GM23338 (cell line): Measurements from ENCODE around the gene DHDDS. TPM values are rescaled to one million over a fixed set of nuclear protein-coding genes. Genes with fewer than 3 reads are reported as not detected.

Source experiments
- ATAC-seq: fragments of 200-7000 bp; cut with Tn5 transposase; 3 replicates; pipeline ENCODE4 v1.9.1; 2020
- DNase-seq: peaks from one replicate; pipeline ENCODE4 v3.0.0-alpha.2; 2015; ENCODE audit warnings: low spot score
- H2AFZ ChIP-seq: fragments of 200-600 bp; sonication (generic); 2 replicates; pipeline ENCODE4 v1.8.0; 2016; ENCODE audit warnings: antibody characterized with exemption, mild to moderate bottlenecking, moderate library complexity
- H3F3A ChIP-seq: fragments of 200-600 bp; sonication (generic); replicated peaks from 2 replicates; pipeline ENCODE4 v1.8.0; 2017; ENCODE audit warnings: antibody characterized with exemption, mixed run types, low read depth
- H3K27ac ChIP-seq: fragments of 200-600 bp; sonication (generic); 2 replicates; pipeline ENCODE4 v1.6.1; 2016; ENCODE audit warnings: low read depth
- H3K27me3 ChIP-seq: fragments of 200-600 bp; sonication (generic); 2 replicates; pipeline ENCODE4 v1.8.0; 2016; ENCODE audit warnings: mild to moderate bottlenecking, mixed run types, moderate library complexity; ENCODE audit not compliant: insufficient read depth
- H3K36me3 ChIP-seq: fragments of 200-600 bp; sonication (generic); 2 replicates; pipeline ENCODE4 v1.8.0; 2016; ENCODE audit warnings: mild to moderate bottlenecking; ENCODE audit not compliant: insufficient read depth
- H3K4me1 ChIP-seq: fragments of 200-600 bp; sonication (generic); 2 replicates; pipeline ENCODE4 v1.8.0; 2016; ENCODE audit warnings: mild to moderate bottlenecking, moderate library complexity; ENCODE audit not compliant: insufficient read depth
- H3K4me2 ChIP-seq: fragments of 200-600 bp; sonication (generic); 2 replicates; pipeline ENCODE4 v1.7.1; 2017; ENCODE audit warnings: mixed run types
- H3K4me3 ChIP-seq: fragments of 200-600 bp; sonication (generic); 2 replicates; pipeline ENCODE4 v1.6.1; 2016; ENCODE audit warnings: mixed run types
- H3K79me2 ChIP-seq: fragments of 200-600 bp; sonication (generic); replicated peaks from 2 replicates; pipeline ENCODE4 v1.8.0; 2017; ENCODE audit warnings: mild to moderate bottlenecking; ENCODE audit not compliant: insufficient read depth
- H3K9me2 ChIP-seq: fragments of 200-600 bp; sonication (generic); 2 replicates; pipeline ENCODE4 v1.8.0; 2017; ENCODE audit not compliant: insufficient read depth
- H4K20me1 ChIP-seq: fragments of 200-600 bp; sonication (generic); replicated peaks from 2 replicates; pipeline ENCODE4 v1.8.0; 2017; ENCODE audit warnings: mild to moderate bottlenecking; ENCODE audit not compliant: insufficient read depth
- H3K27ac Mint-ChIP-seq: 2 replicates; pipeline ENCODE4 v1.8.0; 2020; ENCODE audit warnings: inconsistent platforms, mild to moderate bottlenecking, moderate library complexity, mixed read lengths
- H3K27me3 Mint-ChIP-seq: 3 replicates; pipeline ENCODE4 v1.8.0; 2022; ENCODE audit warnings: low read depth, mild to moderate bottlenecking, moderate library complexity, mixed read lengths, inconsistent platforms; ENCODE audit not compliant: insufficient read depth, poor library complexity
- H3K36me3 Mint-ChIP-seq: 3 replicates; pipeline ENCODE4 v1.8.0; 2021; ENCODE audit warnings: low read depth, mild to moderate bottlenecking, inconsistent platforms, moderate library complexity, mixed read lengths
- H3K4me1 Mint-ChIP-seq: 3 replicates; pipeline ENCODE4 v1.8.0; 2020; ENCODE audit warnings: mild to moderate bottlenecking, inconsistent platforms, mixed read lengths
- H3K4me3 Mint-ChIP-seq: 3 replicates; pipeline ENCODE4 v1.8.0; 2021; ENCODE audit warnings: moderate library complexity, mild to moderate bottlenecking, inconsistent platforms, mixed read lengths
- H3K9me3 Mint-ChIP-seq: 3 replicates; pipeline ENCODE4 v1.8.0; 2020; ENCODE audit warnings: moderate library complexity, mild to moderate bottlenecking, inconsistent platforms, mixed read lengths
- CREB1 ChIP-seq: fragments of 250-450 bp; sonication (Bioruptor Pico); IDR thresholded peaks from 2 replicates; pipeline ENCODE4 v1.5.0; 2020; ENCODE audit warnings: low read depth, mild to moderate bottlenecking, moderate library complexity
- CTCF ChIP-seq, 2 experiments: fragments of 200-600 bp in 1 of 2; sonication (generic) in 1 of 2; conservative IDR thresholded peaks; 2 replicates each; pipeline versions ENCODE4 v1.5.1 to v1.6.1; 2016 to 2017; ENCODE audit warnings: antibody characterized with exemption in 2 of 2, low read depth in 2 of 2, mild to moderate bottlenecking in 2 of 2, moderate library complexity in 1 of 2
- EZH2 ChIP-seq: fragments of 200-600 bp; sonication (generic); IDR thresholded peaks from one replicate; pipeline ENCODE4 v1.8.0; 2017; ENCODE audit warnings: antibody characterized with exemption, mild to moderate bottlenecking, low read depth; ENCODE audit not compliant: unreplicated experiment
- EZH2phosphoT487 ChIP-seq: fragments of 200-600 bp; sonication (generic); IDR thresholded peaks from one replicate; pipeline ENCODE4 v1.8.1; 2018; ENCODE audit warnings: antibody characterized with exemption; ENCODE audit not compliant: unreplicated experiment
- JUNB ChIP-seq: IDR thresholded peaks from one replicate; pipeline ENCODE4 v1.6.1; 2016; ENCODE audit warnings: antibody characterized with exemption; ENCODE audit not compliant: unreplicated experiment
- NANOG ChIP-seq: IDR thresholded peaks from 2 replicates; pipeline ENCODE4 v1.6.1; 2016; ENCODE audit warnings: antibody characterized with exemption, borderline replicate concordance
- POLR2AphosphoS5 ChIP-seq: IDR thresholded peaks from 2 replicates; pipeline ENCODE4 v1.6.1; 2016; ENCODE audit warnings: antibody characterized with exemption, low read depth
- REST ChIP-seq: IDR thresholded peaks from one replicate; pipeline ENCODE4 v1.6.1; 2018; ENCODE audit warnings: antibody characterized with exemption; ENCODE audit not compliant: unreplicated experiment
- STAT1 ChIP-seq: IDR thresholded peaks from one replicate; pipeline ENCODE4 v1.6.1; 2016; ENCODE audit warnings: antibody characterized with exemption; ENCODE audit not compliant: unreplicated experiment
- ZNF114 ChIP-seq: fragments of 250-450 bp; sonication (Bioruptor Pico); IDR thresholded peaks from 2 replicates; pipeline ENCODE4 v1.5.0; 2020; ENCODE audit warnings: mild to moderate bottlenecking, moderate library complexity
- ZNF331 ChIP-seq: fragments of 250-450 bp; sonication (Bioruptor Pico); IDR thresholded peaks from 2 replicates; pipeline ENCODE4 v1.5.0; 2020; ENCODE audit warnings: low read depth, mild to moderate bottlenecking, moderate library complexity
- ZNF462 ChIP-seq: fragments of 250-450 bp; sonication (Bioruptor Pico); IDR thresholded peaks from 2 replicates; pipeline ENCODE4 v1.5.0; 2020; ENCODE audit warnings: mild to moderate bottlenecking, moderate library complexity
- polyA plus RNA-seq: library from polyadenylated mRNA; unstranded; fragments of >200 nt; fragmentation: Nextera tagmentation; extraction: Ambion mirVana; gene quantifications from 2 replicates; pipeline ENCODE4 v1.2.1, GENCODE V29; 2016
- total RNA-seq: library from RNA; depleted of rRNA; stranded (reverse); fragments of >200 nt; shearing (Covaris generic); gene quantifications from 2 replicates; pipeline ENCODE4 v1.2.3, GENCODE V29; 2014
- TF ChIP-seq, protein P1 (sequence below): IDR thresholded peaks from 2 replicates; pipeline ENCODE4 v1.6.1; 2016; ENCODE audit warnings: antibody characterized with exemption

DHDDS gene
- total and polyA plus RNA-seq, 2 experiments from 2014 or later, result 32.6 to 49.5 TPM

DNA sequence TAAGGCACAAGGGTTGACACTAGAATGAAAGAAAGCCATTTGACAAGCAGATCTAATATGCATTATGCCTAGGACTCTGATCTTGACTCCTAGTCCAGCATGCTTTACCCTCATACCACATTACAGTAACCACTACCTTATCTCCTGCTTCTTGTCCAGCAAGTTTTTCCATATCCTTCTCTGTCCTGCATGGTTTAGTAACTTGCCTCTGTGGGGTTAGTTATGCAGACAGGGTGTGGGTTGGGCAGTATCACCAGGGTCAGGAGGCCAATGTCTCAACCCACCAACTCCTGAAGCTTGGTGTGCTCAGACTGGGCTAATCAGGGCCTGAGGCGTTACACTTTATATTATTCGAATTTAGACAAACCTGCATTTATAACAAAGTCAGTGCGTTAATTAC lies 18.8 kb downstream of the DHDDS start:
- H3K79me2 ChIP-seq, result no peaks in the 10 kb centered on the region
- H3F3A ChIP-seq, result 0 out of 2 replicates have a peak, but pooled peaks cover 3% of the 10 kb centered on the region
- peaks cover 3% of the 10 kb centered on the region for H3K27me3 Mint-ChIP-seq
- TF ChIP-seq CREB1 (CRISPR knock-in tag), result no peak
- TF ChIP-seq ZNF331, result no peak
- TF ChIP-seq JUNB, result no peak
- TF ChIP-seq ZNF114 (CRISPR knock-in tag), result no peak
- no peak for TF ChIP-seq NANOG
- TF ChIP-seq STAT1, result no peak
- no peak for TF ChIP-seq POLR2AphosphoS5
- TF ChIP-seq CTCF (conservative IDR thresholded peaks at IDR 0.05; ENCODE audit: low read depth in 2 of 2), result no peak
- TF ChIP-seq EZH2, result no peak
- no peak for TF ChIP-seq REST
- no peak for TF ChIP-seq ZNF462
- no peak for TF ChIP-seq EZH2phosphoT487
- TF ChIP-seq, protein P1, sequence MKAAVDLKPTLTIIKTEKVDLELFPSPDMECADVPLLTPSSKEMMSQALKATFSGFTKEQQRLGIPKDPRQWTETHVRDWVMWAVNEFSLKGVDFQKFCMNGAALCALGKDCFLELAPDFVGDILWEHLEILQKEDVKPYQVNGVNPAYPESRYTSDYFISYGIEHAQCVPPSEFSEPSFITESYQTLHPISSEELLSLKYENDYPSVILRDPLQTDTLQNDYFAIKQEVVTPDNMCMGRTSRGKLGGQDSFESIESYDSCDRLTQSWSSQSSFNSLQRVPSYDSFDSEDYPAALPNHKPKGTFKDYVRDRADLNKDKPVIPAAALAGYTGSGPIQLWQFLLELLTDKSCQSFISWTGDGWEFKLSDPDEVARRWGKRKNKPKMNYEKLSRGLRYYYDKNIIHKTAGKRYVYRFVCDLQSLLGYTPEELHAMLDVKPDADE, result no peak
- ATAC-seq, result no peak
- no peaks in the 10 kb centered on the region for H3K9me3 Mint-ChIP-seq
- no peaks in the 10 kb centered on the region for H3K4me1 ChIP-seq
- peaks cover 11% of the 10 kb centered on the region for H3K36me3 ChIP-seq
- H4K20me1 ChIP-seq, result peaks cover 5% of the 10 kb centered on the region
- no peaks in the 10 kb centered on the region for H3K9me2 ChIP-seq
- H3K4me3 Mint-ChIP-seq, result no peak overlapping the region
- H3K4me3 ChIP-seq, result no peak overlapping the region
- H3K27ac ChIP-seq, result no peak overlapping the region
- no peaks in the 10 kb centered on the region for H3K27me3 ChIP-seq
- H2AFZ ChIP-seq, result no peak overlapping the region
- no peak overlapping the region for H3K27ac Mint-ChIP-seq
- peaks cover 6% of the 10 kb centered on the region; the same call in 2 of the 3 replicates for H3K4me1 Mint-ChIP-seq
- no peak for DNase-seq
- peaks cover 47% of the 10 kb centered on the region for H3K36me3 Mint-ChIP-seq
- no peak overlapping the region for H3K4me2 ChIP-seq
